Bronchial epithelial cell (primary cell): ENCODE data around the gene STK39. TPM values are rescaled to one million over a fixed set of nuclear protein-coding genes. Genes with fewer than 3 reads are reported as not detected.

ENCODE experiments used
- DNase-seq: peaks from one replicate; pipeline ENCODE4 v3.0.0-alpha.2; 2010; ENCODE audit warnings: low read depth
- FAIRE-seq: peaks from 2 replicates; lab custom pipeline; 2011; peaks lifted over from hg19 to GRCh38; lab: Jason Lieb, UNC
- H3K27me3 ChIP-seq: 2 replicates; pipeline ENCODE4 v1.5.1; 2011; ENCODE audit warnings: low read length; ENCODE audit not compliant: control insufficient read depth, insufficient read depth
- H3K36me3 ChIP-seq: 2 replicates; pipeline ENCODE4 v1.5.1; 2011; ENCODE audit warnings: low read length; ENCODE audit not compliant: control insufficient read depth, insufficient read depth
- H3K4me3 ChIP-seq: 2 replicates; pipeline ENCODE4 v1.5.1; 2011; ENCODE audit warnings: mild to moderate bottlenecking, low read depth, low read length, control low read depth
- total RNA-seq: library from RNA; depleted of rRNA; stranded (reverse); fragments of >200 nt; gene quantifications from 2 replicates; pipeline ENCODE4 v1.2.1, GENCODE V29; 2014
- TF ChIP-seq, protein P1 (sequence below): IDR thresholded peaks from 2 replicates; pipeline ENCODE4 v1.5.1; 2011; ENCODE audit warnings: mild to moderate bottlenecking, moderate library complexity, low read length, control low read depth, inconsistent platforms; ENCODE audit not compliant: insufficient read depth, severe bottlenecking

Gene STK39
- total RNA-seq, 1 donor from 2014 or later, result 20.3 TPM

- DNase-seq (no peak), FAIRE-seq (no peak)
- TF ChIP-seq, protein P1, sequence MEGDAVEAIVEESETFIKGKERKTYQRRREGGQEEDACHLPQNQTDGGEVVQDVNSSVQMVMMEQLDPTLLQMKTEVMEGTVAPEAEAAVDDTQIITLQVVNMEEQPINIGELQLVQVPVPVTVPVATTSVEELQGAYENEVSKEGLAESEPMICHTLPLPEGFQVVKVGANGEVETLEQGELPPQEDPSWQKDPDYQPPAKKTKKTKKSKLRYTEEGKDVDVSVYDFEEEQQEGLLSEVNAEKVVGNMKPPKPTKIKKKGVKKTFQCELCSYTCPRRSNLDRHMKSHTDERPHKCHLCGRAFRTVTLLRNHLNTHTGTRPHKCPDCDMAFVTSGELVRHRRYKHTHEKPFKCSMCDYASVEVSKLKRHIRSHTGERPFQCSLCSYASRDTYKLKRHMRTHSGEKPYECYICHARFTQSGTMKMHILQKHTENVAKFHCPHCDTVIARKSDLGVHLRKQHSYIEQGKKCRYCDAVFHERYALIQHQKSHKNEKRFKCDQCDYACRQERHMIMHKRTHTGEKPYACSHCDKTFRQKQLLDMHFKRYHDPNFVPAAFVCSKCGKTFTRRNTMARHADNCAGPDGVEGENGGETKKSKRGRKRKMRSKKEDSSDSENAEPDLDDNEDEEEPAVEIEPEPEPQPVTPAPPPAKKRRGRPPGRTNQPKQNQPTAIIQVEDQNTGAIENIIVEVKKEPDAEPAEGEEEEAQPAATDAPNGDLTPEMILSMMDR, result no peak
- Histone ChIP-seq H3K36me3 (no peaks in the 10 kb centered on the region), H3K4me3 (no peak overlapping the region), H3K27me3 (no peaks in the 10 kb centered on the region)
These were observed 63.9 kb downstream of the STK39 start for GRCh38 chr2:168183308-168183997.

GRCh38 chr2:168182550-168183249, 64.7 kb downstream of the STK39 start:
- H3K4me3 ChIP-seq, result no peak overlapping the region
- DNase-seq, result peak; percentile 69
- TF ChIP-seq, protein P1, result no peak
- FAIRE-seq, result no peak
- H3K27me3 ChIP-seq, result no peaks in the 10 kb centered on the region
- no peaks in the 10 kb centered on the region for H3K36me3 ChIP-seq

DNA sequence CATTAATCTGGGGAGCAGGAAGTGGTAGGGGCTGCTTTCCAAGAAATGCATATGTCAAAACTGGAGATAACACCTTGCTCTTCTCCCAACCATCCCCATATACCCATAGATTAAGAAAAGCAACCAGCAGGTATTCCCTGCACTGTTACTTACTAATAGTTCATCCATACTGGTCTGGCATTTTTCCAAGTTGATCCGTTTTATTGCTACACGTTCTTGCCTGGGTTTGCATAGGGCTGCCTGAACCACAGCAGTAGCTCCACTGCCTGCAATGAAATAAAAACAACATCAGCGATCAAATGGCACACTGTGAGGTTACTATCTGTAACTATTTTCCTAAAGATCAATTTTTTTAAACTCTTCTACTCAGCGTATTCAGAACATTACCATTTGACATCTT, 65.6 kb downstream of the STK39 start:
- no peaks in the 10 kb centered on the region for H3K27me3 ChIP-seq
- no peak overlapping the region for H3K4me3 ChIP-seq
- DNase-seq (no peak), FAIRE-seq (no peak)
- TF ChIP-seq, protein P1, result no peak
- no peaks in the 10 kb centered on the region for H3K36me3 ChIP-seq

GRCh38 chr2:168180914-168181313, 66.5 kb downstream of the STK39 start:
- no peaks in the 10 kb centered on the region for H3K36me3 ChIP-seq
- peak; percentile 43 for FAIRE-seq
- H3K27me3 ChIP-seq, result no peaks in the 10 kb centered on the region
- DNase-seq, result no peak
- TF ChIP-seq, protein P1, result no peak
- H3K4me3 ChIP-seq, result no peak overlapping the region

DNA sequence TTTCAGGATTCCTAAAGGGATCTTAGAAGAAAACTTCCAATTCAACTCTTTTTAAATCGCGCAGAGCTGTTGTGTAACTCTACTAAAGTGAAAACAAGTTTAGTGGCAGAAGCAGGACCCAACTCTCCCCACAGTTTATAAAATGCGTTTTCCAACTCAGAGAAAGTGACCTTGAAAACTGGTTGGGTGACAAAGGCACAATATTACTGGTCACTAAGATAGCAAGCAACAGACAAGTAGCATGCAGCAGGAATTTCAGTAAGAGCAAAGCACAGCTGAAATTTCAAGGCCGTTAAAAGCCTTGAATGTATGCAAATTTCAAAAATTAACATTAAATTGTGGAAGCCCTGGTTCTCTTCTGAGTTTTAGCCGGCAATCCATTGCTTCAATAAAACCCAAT, 66.9 kb downstream of the STK39 start:
- TF ChIP-seq, protein P1, result no peak
- no peak for DNase-seq
- Histone ChIP-seq H3K27me3 (no peaks in the 10 kb centered on the region), H3K4me3 (no peak overlapping the region), H3K36me3 (no peaks in the 10 kb centered on the region)
- no peak for FAIRE-seq
